NCI-H345 (cell line): ENCODE data around the gene MTF1.

Experiments
- DNase-seq: peaks from one replicate; lab custom pipeline; 2025; lab: John Stamatoyannopoulos, UW

Gene MTF1

GRCh38 chr1:37867784-37868183, 8.4 kb upstream of the MTF1 start:
- no peak for DNase-seq

- no peak for DNase-seq
Measured at GRCh38 chr1:37866491-37866890, 7.1 kb upstream of the MTF1 start.

GRCh38 chr1:37865348-37866120, 6.1 kb upstream of the MTF1 start:
- no peak for DNase-seq

GRCh38 chr1:37862330-37862729, 2.9 kb upstream of the MTF1 start:
- no peak for DNase-seq

GRCh38 chr1:37861151-37861550, 1.8 kb upstream of the MTF1 start:
- DNase-seq = no peak

GRCh38 chr1:37860346-37860666, 914 bp upstream of the MTF1 start:
- no peak for DNase-seq

GRCh38 chr1:37858931-37859506, 373 bp downstream of the MTF1 start:
- no peak for DNase-seq

- DNase-seq = no peak
Measured at GRCh38 chr1:37854406-37854805, 5.0 kb downstream of the MTF1 start.

- DNase-seq = no peak
Measured at GRCh38 chr1:37853157-37853556, 6.2 kb downstream of the MTF1 start.

GRCh38 chr1:37851782-37852210, 7.6 kb downstream of the MTF1 start:
- no peak for DNase-seq

- no peak for DNase-seq
Measured at GRCh38 chr1:37851262-37851661, 8.1 kb downstream of the MTF1 start.

- no peak for DNase-seq
Measured at GRCh38 chr1:37850352-37850955, 8.9 kb downstream of the MTF1 start.

GRCh38 chr1:37849480-37849879, 9.9 kb downstream of the MTF1 start:
- DNase-seq = no peak

GRCh38 chr1:37846647-37847339, 12.6 kb downstream of the MTF1 start:
- DNase-seq = no peak

GRCh38 chr1:37845786-37846185, 13.6 kb downstream of the MTF1 start:
- no peak for DNase-seq

GRCh38 chr1:37845049-37845646, 14.2 kb downstream of the MTF1 start:
- DNase-seq = no peak

- DNase-seq = no peak
Measured at GRCh38 chr1:37844536-37844935, 14.9 kb downstream of the MTF1 start.

- no peak for DNase-seq
Measured at GRCh38 chr1:37841652-37842051, 17.7 kb downstream of the MTF1 start.

GRCh38 chr1:37840711-37841110, 18.7 kb downstream of the MTF1 start:
- no peak for DNase-seq

GRCh38 chr1:37839676-37840075, 19.7 kb downstream of the MTF1 start:
- no peak for DNase-seq

GRCh38 chr1:37836788-37837187, 22.6 kb downstream of the MTF1 start:
- no peak for DNase-seq

- DNase-seq = no peak
Measured at GRCh38 chr1:37831809-37832208, 27.6 kb downstream of the MTF1 start.

- DNase-seq = no peak
Measured at GRCh38 chr1:37831109-37831508, 28.3 kb downstream of the MTF1 start.
